CD4-positive, alpha-beta T cell treated with Interleukin-4 for 4 hours (primary cell): Measurements from ENCODE around the gene CDK7.
"Not testable (repeated sequence)": the region's sequence is repeated elsewhere in the genome, so short reads cannot be mapped to it uniquely, and the experiment has no call there.

ENCODE experiments used
- DNase-seq: peaks from one replicate; pipeline ENCODE4 v3.0.0-alpha.2; 2020

Gene CDK7

DNA sequence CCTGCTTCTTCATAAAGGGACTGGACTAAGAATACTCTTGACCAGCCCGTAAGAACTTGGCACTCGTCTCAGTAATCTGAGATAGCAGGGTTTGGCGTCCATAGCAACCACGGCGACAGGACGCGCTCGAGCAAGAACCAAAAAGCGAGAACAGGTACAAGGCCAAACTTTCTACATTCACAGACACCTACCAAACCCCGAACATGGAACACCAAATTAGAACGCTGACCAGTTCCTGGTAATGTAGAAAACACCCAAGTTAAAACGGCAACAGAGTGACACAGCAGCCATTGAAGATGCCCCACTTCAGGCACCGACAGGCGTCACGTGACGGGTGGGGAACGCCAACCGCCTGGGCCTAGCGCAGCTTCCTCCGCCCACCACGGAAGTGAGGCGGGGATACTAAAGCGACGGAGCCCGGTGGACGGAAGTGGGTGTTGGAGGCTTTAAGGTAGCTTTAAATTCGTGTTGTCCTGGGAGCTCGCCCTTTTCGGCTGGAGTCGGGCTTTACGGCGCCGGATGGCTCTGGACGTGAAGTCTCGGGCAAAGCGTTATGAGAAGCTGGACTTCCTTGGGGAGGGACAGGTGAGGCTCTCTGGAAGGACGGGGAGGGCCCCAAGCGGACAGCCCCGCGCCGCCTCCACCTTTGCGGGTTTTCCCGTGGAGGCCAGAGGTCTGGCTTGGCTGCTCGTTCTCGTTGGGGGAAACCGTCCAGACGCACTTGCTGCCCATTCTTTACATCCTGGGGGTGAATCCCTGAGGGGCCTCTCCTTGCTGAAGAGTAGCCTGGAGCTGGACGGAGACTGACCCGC is at the start of gene CDK7:
TSS of gene CDK7 (plus strand) at position 430 of the 812 bp plus-strand sequence. CDS start at position 520, 90 bp downstream.
- peak; percentile 90 for DNase-seq

DNA sequence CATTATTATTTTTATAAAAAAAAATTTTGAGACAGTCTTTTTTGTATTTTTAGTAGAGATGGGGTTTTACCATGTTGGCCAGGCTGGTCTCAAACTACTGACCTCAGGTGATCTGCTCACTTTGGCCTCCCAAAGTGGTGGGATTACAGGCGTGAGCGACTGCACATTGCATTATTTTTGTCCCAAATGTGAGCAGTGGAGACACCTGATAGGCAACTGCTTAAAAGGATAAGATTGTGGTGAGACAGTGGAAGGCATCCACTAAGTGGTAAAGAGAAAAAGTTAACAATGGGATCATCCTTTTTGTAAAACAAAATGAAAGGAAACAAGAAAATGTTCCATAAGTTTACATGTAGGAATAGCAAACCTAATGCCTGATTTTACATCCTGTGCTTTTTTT is 47.3 kb upstream of the CDK7 start:
- no peak for DNase-seq

DNA sequence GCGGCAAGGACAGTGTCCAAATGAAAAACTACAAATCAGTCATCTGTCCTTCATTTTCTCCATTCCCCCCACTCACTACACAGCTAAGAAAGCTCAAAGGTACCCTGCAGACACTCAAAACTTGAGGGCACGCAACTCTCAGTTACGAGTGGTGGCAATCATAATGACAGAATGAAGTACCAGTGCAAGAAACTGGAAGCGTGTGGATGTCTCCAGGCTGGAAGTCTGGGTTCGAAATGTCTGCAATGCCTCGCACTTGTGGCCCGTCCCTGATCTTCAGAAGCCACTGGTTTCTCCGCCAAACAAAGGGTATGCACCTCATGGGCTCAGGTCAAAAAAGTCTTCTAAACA is 45.9 kb upstream of the CDK7 start:
- no peak for DNase-seq

DNA sequence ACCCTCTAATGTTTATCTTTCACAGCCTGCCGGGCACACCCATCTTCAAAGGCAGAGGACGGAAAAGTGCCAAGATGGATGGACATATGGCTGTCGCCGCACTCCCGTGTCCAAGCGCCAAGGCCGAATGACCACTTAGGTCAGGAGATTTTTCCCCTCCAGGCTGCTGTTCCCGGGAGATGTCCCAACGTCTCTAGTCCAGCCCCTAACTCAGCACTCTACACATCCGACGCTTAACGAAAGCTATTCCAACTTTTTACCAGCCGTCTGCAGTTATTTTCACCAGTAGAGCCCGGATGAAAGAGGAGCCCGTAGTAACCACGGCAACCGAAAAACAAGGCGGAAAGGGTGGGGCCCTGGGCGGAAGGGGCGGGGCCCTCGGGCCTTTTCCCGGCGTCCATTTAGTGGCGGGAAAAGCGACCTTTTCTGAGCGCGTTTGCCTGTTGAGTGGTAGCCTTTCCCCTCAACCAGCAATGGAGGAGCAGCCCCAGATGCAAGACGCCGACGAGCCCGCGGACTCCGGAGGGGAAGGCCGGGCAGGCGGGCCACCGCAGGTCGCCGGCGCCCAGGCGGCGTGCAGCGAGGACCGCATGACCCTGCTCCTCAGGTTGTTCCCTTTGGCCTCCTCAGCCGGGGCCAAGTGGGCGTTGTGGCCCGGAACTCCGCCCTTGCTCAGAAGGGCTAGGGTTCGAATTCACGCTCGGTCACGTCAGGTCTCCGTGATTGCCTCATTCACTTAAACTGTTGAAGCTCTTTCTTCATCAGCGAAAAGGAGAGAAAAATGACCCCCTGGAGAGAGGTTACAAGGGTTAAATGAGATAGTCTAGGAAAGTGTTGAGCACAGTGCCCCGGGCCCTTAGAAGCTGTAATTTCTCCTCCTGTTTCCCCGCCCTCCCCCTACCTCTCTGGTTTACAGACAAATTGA is 45.3 kb upstream of the CDK7 start, which contains the start of gene CENPH:
TSS of gene CENPH (plus strand) at position 422 of the 925 bp plus-strand sequence. CDS start at position 474, 52 bp downstream.
- DNase-seq: peak; percentile 92

DNA sequence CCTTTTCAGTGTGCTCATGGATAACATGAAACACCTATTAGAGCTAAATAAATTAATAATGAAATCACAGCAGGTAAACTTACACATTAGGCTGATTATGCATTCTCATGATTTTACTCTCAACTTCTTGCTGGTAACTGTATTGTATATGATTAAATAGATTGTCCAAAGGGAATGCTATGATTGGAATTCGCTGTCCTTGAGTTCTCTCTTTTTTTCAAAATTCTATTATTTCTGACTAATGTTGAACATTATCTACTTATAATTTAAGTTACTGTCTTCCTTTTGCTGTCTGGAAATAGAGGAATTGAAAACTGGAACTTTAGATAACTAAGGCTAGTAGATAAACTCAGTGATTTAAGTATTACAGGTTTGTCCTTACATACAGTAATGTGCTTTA is 32.2 kb upstream of the CDK7 start:
- DNase-seq: no peak

DNA sequence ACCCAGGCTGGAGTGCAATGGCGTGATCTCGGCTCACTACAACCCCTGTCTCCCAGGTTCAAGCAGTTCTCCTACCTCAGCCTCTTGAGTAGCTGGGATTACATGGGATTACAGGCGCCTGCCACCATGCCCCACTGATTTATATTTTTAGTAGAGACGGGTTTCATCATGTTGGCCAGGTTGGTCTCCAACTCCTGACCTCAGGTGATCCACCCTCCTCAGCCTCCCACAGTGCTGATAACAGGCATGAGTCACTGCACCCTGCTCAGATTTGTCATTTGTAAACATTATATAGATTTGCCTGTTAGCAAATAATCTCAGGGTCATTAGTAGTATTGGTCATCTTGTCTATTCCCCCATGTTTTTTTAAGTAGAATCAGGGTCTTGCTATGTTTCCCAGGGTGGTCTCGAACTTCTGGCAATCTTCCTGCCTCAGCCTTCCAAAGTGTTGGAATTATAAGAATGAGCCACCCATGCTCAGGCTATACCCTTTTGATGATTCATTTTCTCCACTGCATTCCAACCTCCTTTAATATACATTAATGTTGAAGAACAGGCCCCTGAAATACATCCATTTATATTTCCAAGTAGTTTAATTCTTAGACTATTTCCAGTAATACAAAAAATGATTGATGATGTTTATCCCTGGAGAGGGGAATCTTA is 28.0 kb upstream of the CDK7 start:
- DNase-seq: no peak

DNA sequence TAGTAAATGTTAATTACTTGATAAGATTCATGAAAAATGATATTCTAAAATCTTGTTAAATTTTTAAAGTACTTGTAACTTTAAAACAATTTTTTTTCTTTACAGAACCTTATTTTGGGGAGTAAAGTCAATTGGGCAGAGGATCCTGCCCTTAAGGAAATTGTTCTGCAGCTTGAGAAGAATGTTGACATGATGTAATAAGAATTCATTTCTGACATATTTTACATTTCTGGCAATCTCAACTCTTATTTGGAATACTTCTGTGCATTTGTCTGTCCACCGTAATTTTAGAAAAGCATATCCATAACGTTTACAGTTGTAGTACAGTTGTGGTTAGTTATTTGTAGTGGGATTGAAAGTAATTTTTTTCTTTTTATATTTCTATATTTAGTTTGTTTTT is 25.1 kb upstream of the CDK7 start:
- DNase-seq: no peak

DNA sequence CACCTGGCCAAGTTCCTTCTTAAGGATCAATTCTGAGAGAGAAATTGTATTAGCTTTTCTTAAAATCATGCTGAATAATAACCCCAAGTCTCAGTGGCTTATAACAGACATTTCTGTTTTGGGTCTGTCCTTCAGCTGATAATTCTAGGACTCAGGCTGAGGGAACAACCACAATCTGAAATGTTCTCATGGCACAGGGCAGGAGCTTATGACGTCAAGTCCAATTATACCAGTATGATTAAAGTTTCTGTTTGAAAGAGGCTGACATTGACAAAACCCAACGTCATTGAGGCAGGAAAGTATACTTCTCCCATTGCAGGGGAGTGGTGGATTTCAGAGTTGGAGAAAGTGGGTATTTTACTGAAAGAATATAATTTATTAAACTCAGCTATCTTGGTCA is 23.5 kb upstream of the CDK7 start:
- no peak for DNase-seq

DNA sequence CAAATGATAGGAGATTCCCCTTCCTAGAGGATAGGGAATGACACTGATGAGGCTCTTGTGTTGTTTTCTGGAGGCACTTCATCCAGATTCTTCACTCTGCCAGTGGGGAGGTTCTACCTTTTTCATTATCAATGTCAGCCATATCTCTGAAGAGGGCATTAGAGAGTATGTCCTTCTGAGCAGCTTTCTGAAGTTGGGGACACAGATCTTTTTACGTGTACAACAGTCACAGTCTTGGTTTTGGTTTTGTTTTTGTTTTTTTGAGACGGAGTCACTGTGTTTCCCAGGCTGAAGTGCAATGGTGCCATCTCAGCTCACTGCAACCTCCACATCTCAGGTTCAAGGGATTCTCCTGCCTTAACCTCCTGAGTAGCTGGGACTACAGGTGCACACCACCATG is 22.7 kb upstream of the CDK7 start:
- peak; percentile 21 for DNase-seq

DNA sequence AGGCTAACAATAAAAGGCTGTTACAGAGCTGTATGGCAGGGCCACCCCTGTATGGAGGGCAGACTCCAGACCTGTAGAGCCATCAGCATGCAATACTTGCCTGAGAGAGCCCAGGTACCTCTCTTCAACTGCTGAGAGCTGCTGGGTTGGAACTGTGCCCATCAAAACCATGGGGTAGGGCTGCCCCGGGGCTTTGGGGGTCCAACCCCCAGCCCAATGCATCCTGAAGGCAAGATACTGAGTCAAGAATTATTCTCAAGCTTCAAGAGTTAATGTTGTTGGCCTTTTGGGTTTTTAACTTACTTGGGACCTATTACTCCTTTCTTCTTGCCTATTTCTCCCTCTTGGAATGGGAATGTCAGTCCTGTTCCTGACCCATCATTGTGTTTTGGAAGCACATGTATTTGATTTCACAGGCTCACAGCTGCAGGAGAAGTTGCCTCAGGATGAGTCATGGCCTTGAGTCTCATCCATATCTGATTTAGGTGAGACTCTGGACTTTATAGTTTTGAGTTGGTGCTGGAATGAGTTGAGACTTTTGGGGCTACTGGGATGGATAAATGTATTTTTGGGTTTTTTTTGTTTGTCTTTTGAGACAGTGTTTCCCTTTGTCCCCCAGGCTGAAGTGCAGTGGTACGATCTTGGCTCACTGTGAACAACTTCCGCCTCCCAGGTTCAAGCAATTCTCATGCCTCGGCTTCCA is 21.0 kb upstream of the CDK7 start:
- no peak for DNase-seq

DNA sequence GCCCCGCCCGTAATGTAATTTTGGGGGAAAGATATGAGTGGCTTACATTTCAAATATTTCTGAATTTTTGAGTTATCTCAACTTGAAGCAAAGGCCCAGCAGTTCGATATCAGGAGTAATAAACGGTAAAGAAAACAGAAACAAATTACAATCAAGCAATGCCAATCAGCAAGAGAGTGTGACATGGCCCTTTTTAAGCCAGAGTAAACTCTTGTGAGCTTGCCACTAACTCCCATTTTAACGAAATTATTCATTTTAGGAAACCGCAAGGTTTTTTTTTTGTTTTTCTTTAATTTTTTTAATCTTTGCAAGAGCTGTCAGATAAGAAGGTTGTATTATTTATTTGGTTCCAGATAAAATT is 17.6 kb upstream of the CDK7 start:
- DNase-seq: peak; percentile 2

DNA sequence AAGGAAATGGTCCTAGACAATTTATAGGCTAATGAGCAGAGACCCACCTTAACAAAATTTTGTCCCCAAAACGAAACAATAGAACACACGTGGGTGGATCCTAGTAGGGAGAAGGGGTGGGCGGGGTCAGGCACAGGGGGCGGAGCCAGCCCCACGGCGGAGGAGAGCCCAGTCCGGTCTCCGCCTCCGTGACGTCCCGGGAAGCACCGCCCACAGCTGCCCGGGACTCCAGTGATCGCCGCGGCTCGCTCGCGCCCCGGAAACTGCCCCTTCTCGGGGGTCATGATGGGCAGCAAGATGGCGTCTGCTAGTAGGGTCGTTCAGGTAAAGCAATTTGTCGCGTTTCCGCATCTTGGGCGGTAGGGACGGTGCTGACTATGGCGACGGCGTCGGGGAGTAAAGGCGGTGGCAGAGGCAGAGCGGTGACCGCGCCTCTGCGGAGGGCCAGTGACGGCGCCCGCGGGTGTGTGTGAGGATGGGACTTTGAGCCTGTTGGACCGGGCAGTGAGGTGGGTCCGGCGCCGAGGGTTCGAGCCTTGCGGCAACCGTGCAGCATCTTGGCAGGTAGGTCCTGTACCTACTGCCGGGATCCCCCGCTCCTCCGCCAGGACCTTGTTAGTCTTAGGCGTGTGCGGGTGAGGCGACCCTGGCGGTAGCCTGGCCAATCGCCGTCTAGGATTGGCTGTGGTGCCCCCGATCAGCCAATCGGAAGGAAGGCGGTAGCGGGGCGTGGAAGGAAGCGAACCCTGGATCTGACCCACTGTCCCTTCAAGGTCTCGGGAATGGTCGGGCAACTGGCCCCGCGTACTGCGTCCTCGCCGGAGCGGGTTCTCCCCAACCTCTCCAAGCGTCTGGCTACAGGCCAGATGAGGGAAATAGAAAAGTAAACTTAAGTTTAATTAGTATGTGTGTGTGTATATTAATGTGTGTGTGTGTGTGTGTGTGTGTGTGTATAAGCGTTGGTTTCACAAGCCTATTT is 16.8 kb upstream of the CDK7 start:
- peak; percentile 95 for DNase-seq

DNA sequence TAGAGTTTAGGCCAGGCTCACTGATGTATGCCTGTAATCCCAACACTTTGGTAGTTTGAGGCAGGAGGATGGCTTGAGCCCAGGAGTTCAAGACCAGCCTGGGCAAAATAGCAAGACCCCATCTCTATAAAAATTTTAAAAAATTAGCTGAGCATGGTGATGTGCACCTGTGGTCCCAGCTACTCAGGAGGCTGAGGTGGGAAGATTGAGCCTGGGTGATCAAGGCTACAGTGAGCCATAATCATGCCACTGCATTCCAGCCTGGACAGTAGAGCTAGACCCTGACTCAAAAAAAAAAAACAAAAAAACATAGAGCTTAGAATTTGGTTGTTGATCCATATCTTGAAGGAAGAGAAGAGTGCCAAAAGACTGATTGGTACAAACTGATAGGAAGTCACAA is 14.7 kb upstream of the CDK7 start:
- no peak for DNase-seq

DNA sequence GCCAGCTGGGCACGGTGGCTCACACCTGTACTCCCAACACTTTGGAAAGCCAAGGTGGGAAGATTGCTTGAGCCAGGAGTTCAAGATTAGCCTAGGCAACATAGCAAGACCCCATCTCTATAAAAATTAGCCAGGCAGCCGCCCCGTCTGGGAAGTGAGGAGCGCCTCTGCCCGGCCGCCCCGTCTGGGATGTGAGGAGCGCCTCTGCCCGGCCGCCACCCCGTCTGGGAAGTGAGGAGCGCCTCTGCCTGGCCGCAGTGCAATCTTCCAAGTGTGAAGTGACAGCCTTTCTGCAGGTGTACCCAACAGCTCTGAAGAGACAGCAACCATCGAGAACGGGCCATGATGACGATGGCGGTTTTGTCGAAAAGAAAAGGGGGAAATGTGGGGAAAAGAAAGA is 14.3 kb upstream of the CDK7 start:
- not testable (repeated sequence) for DNase-seq

DNA sequence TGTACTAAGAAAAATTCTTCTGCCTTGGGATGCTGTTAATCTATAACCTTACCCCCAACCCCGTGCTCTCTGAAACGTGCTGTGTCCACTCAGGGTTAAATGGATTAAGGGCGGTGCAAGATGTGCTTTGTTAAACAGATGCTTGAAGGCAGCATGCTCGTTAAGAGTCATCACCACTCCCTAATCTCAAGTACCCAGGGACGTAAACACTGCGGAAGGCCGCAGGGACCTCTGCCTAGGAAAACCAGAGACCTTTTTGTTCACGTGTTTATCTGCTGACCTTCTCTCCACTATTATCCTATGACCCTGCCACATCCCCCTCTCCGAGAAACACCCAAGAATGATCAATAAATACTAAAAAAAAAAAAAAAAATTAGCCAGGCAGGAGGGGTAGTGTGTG is 13.9 kb upstream of the CDK7 start:
- not testable (repeated sequence) for DNase-seq

DNA sequence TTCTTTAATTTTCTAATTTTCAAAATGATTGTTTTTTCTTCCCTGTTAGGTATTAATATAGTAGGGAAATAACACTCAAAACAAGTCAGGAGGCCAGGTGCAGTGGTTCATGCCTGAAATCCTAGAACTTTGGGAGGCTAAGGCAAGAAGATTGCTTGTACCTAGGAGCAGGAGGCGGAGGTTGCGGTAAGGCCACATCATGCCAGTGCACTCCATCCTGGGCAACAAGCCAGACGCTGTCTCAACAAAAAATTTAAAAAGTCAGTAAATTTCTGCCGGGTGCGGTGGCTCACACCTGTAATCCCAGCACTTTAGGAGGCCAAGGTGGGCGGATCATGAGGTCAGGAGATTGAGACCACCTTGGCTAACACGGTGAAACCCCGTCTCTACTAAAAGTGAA is 10.2 kb upstream of the CDK7 start:
- DNase-seq: no peak

DNA sequence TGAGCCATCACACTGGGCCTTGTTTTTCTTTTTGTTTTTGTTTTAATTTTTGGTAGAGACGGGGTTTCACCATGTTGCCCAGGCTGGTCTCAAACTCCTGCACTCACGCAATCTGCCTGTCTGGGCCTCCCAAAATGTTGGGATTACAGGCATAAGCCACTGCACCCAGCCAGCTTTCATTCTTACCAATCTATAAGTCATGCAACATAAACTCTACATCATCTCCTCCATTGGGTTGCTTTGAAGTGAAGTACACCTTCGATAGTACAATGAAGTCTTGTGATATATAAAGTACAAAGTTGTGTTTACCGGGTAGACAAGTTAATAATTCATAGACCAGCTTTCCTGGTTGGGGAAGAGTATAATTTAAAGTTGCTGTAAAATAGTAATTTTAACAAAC is 8.8 kb upstream of the CDK7 start:
- no peak for DNase-seq

DNA sequence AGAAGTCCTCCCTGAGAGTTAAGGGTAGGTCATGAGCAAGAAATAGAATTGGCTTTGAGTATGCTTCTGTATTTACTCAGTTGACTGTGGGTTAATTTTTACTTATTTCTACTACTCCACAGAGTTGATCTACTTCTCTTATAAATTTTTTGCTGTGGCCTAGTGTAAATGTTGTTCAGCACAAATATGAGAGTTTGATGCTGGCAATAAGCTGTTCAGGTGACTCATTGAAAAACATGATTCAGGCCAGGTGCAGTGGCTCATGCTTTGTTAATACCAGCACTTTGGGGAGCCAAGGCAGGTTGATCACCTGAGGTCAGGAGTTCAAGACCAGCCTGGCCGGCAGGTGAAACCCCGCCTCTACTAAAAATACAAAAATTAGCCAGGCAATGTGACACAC is 4.5 kb upstream of the CDK7 start:
- DNase-seq: no peak

DNA sequence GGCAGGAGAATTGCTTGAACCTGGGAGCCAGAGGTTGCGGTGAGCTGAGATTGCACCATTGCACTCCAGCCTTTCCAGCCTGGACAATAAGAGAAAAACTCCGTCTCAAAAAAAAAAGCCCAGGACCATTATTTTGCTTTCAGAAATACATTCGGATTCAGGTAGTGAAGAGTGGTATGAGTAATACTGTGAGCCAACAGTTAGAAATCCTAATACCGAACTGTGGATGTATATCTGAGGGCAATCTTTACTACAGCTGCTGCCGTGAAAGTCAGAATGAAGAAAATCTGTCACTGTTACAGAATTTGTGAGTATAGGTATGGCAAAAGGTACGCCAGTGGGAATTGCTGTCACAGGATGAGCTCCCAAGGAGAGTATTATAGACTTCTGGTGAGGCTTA is 3.4 kb upstream of the CDK7 start:
- no peak for DNase-seq

DNA sequence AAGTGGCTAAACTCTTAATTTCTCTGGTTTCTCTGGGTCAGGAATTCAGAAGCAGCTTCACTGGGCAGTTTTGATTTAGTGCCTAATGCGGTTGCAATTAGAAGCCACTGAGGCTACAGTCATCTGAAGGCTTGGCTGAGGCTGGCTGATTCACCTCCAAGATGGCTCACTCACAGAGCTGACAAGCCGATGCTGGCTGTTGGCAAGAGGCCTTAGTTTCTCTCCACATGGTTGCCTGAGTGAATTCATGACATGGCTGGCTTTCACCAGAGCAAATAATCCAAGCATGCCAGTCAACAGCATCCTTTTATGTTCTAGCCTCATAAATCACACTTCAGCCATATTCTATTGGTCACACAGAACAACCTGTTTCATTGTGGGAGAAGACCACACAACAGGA is 2.8 kb upstream of the CDK7 start:
- no peak for DNase-seq

DNA sequence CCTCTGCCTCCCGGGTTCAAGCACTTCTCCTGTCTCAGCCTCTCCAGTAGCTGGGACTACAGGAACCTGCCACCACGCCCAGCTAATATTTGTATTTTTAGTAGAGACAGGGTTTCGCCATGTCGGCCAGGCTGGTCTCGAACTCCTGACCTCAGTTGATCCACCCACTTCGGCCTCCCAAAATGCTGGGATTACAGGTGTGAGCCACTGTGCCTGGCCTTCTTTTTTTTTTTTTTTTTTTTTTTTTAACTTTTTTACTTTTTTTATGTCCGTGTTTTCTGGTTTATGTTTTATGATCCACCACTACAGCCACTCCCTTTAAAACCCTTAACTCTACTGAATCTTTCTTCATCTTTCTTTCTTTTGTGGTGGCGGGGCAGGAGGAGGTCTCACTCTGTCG is 2.0 kb downstream of the CDK7 start:
- not testable (repeated sequence) for DNase-seq

DNA sequence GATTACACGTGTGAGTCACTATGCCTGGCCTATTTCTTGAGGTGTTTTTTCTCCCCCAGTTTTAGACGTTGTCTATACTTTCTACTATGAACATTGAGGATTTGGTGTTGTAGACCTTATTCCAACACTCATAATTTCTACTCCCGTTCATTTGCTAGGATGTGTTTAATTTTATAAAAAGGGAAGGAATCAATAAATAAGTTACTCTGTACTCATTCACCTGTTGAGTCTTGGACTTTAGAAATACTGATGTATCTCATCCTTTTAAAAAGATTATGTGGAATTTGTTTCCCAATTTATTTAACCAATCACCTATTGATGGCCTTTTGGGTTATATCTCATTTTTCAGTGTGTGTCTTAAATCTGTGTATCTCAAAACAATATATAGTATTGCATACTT is 3.2 kb downstream of the CDK7 start:
- no peak for DNase-seq
